H7 (cell line): ENCODE results near the gene SCYGR7. TPM values are rescaled to one million over a fixed set of nuclear protein-coding genes. Genes with fewer than 3 reads are reported as not detected.
"Not testable (repeated sequence)": the region's sequence is repeated elsewhere in the genome, so short reads cannot be mapped to it uniquely, and the experiment has no call there.

Experiments used
- DNase-seq: peaks from one replicate; pipeline ENCODE4 v3.0.0; 2012
- H3K27me3 ChIP-seq: 2 replicates; pipeline ENCODE4 v1.6.0; 2011; ENCODE audit warnings: mild to moderate bottlenecking, low read length; ENCODE audit not compliant: control insufficient read depth, insufficient read depth
- H3K36me3 ChIP-seq: replicated peaks from 2 replicates; pipeline ENCODE4 v1.5.1; 2011; ENCODE audit warnings: low read length; ENCODE audit not compliant: control insufficient read depth, insufficient read depth
- H3K4me3 ChIP-seq: 2 replicates; pipeline ENCODE4 v1.5.1; 2011; ENCODE audit warnings: low read depth, mild to moderate bottlenecking, control low read depth, low read length, moderate library complexity; ENCODE audit not compliant: insufficient read depth
- total RNA-seq: library from RNA; depleted of rRNA; stranded (reverse); fragments of >200 nt; shearing (Covaris generic); gene quantifications from 2 replicates; pipeline ENCODE4 v1.2.3, GENCODE V29; 2014

Gene SCYGR7
- total RNA-seq, 1 experiment from 2014 or later, result not detected

GRCh38 chr2:227720680-227721079, 7.5 kb upstream of the SCYGR7 start:
- Histone ChIP-seq H3K4me3 (no peak overlapping the region), H3K27me3 (peaks cover 4% of the 10 kb centered on the region; the same call in 1 of the 2 replicates), H3K36me3 (no peaks in the 10 kb centered on the region)
- no peak for DNase-seq

DNA sequence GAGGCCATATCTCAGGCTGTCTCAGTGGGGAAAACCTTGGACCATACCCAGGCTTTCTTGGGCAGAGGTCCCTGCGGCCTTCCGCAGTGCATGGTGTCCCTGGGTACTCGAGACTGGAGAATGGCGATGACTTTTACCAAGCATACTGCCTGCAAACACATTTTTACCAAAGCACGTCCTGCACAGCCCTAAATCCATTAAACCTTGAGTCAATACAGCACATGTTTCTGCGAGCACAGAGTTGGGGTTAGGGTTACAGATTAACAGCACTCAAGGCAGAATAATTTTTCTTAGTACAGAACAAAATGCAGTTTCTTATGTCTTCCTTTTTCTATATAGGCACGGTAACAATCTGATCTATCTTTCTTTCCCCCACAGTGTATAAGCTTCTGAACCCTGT, 5.3 kb upstream of the SCYGR7 start:
- not testable (repeated sequence) for DNase-seq, H3K4me3 ChIP-seq, H3K36me3 ChIP-seq, H3K27me3 ChIP-seq

GRCh38 chr2:227724394-227725039, 3.6 kb upstream of the SCYGR7 start, which contains the start of gene SCYGR6:
Gene SCYGR6 (minus strand): TSS chr2:227724757. CDS start chr2:227724757, 0 bp downstream.
- Histone ChIP-seq H3K4me3 (no peak within 1 kb of the TSS), H3K27me3 (no peaks in the 10 kb centered on the region), H3K36me3 (no peaks in the 10 kb centered on the region)
- no peak for DNase-seq

GRCh38 chr2:227739351-227739750, 11.2 kb downstream of the SCYGR7 start:
- Histone ChIP-seq H3K27me3 (no peaks in the 10 kb centered on the region), H3K36me3 (no peaks in the 10 kb centered on the region), H3K4me3 (no peak overlapping the region)
- no peak for DNase-seq

DNA sequence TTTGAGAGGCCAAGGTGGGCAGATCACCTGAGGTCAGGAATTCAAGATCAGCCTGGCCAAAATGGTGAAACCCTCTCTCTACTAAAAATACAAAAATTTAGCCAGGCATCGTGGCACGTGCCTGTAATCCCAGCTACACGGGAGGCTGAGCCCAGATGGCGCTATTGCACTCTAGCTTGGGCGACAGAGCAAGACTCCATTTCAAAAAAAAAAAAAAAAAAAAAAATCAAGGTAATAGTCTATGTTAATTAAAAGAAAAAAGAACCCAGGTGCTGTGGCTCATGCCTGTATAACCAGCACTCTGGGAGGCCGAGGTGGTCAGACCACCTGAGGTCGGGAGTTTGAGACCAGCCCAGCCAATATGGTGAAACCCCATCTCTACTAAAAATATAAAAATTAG, 12.6 kb downstream of the SCYGR7 start:
- not testable (repeated sequence) for DNase-seq, H3K4me3 ChIP-seq, H3K36me3 ChIP-seq, H3K27me3 ChIP-seq

GRCh38 chr2:227745594-227745993, 17.5 kb downstream of the SCYGR7 start, which contains the start of gene SCYGR8:
Gene SCYGR8 (plus strand): TSS chr2:227745894. CDS start chr2:227745894, 0 bp downstream.
- H3K36me3 ChIP-seq, result no peaks in the 10 kb centered on the region
- no peak for DNase-seq
- no peaks in the 10 kb centered on the region for H3K27me3 ChIP-seq
- no peak within 1 kb of the TSS for H3K4me3 ChIP-seq

DNA sequence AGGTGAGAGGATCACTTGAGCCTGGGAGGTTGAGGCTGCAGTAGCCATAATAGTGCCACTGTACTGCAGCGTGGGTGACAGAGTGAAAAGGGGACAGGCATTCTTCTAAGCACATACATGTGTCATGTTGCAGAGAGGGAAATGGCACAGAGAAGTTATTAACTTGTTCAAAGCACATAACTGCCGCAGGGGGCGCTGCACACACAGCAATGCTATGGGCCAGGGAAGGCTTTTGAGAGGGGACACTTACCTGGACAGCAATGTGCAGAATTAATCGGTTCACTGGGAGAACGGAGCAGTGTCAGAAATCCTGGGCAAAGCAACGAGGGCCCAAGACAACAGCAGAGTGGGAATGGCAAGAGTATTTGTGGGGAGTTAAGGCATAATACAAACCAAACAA, 19.9 kb downstream of the SCYGR7 start:
- peak; percentile 76 for DNase-seq
- Histone ChIP-seq H3K27me3 (no peaks in the 10 kb centered on the region), H3K4me3 (no peak overlapping the region), H3K36me3 (no peaks in the 10 kb centered on the region)

DNA sequence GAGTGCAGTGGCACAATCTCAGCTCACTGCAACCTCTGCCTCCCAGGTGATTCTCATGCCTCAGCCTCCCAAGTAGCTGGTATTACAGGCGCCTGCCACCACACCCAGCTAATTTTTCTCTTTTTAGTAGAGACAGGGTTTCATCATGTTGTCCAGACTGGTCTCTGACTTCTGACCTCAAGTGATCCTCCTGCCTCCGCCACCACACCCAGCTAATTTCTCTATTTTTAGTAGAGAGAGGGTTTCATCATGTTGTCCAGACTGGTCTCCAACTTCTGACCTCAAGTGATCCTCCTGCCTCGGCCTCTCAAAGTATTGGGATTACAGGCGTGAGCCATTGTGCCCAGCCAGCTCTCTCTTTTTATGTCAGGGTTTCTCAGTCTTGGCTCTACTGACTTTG, 28.1 kb downstream of the SCYGR7 start:
- not testable (repeated sequence) for H3K27me3 ChIP-seq, H3K36me3 ChIP-seq, DNase-seq, H3K4me3 ChIP-seq

DNA sequence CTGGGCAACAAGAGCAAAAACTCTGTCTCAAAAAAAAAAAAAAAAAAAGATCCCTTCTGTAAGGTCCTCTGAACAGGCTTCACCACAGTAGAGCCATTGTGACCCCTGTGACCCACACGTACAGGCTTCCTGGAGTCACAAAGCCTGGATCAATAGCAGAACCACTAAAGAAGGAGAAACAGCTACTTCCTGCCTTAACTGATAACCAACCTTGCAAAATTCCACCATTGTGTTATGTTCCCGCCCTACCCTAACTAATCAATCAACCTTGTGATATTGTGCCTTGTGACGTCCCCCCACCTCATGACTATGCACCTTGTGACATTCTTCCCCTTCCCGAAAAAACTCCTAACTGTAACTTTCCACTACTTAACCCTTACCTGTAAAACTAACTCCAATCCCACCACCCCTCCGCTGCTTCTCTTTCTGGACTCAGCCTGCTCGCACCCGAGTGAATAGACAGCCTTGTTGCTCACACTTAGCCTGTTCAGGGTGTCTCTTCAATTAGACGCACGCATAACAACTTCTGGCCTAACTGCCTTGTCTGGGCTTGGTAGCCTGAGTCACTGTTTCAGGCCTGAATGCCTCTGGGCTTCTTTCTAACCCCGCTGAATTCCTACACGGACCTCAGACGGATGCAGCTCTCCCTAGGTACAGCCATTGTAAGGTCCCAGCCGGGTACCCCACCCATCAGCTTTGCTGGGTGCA, 31.4 kb downstream of the SCYGR7 start:
- no peaks in the 10 kb centered on the region for H3K36me3 ChIP-seq
- no peak for DNase-seq
- no peaks in the 10 kb centered on the region for H3K27me3 ChIP-seq
- no peak overlapping the region for H3K4me3 ChIP-seq

GRCh38 chr2:227761740-227762476, 33.8 kb downstream of the SCYGR7 start:
- no peaks in the 10 kb centered on the region for H3K36me3 ChIP-seq
- H3K27me3 ChIP-seq, result no peaks in the 10 kb centered on the region
- no peak for DNase-seq
- H3K4me3 ChIP-seq, result no peak overlapping the region

DNA sequence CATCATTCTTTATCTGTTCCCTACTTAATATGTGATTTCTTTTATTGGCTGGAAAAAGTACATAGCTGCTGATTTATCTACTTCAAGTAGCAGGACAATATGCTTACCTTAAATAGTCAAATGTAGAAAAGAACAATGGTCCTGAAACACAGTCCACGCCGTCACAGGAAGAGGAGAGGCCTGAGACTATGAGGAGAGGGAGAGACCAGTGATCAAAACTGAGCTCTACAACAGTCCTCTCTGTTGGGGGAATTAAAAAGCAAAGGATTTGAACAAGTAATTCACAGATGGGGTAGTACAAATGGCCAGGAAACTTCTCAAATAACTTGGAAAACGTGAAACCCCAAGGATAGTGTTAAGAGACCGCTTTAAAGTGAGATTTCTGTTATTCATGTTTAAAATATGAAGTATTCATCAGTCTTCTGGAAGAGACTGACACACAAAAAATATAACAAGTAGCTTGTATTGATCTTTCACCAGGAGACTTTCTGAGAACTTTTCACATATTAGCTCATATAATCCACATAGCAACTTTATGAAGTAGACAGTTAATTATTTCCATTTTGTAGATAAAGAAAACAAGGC, 37.7 kb downstream of the SCYGR7 start:
- Histone ChIP-seq H3K27me3 (no peaks in the 10 kb centered on the region), H3K36me3 (no peaks in the 10 kb centered on the region), H3K4me3 (no peak overlapping the region)
- no peak for DNase-seq

GRCh38 chr2:227766373-227766883, 38.3 kb downstream of the SCYGR7 start:
- H3K27me3 ChIP-seq, result no peaks in the 10 kb centered on the region
- no peaks in the 10 kb centered on the region for H3K36me3 ChIP-seq
- peak; percentile 84 for DNase-seq
- H3K4me3 ChIP-seq, result no peak overlapping the region

DNA sequence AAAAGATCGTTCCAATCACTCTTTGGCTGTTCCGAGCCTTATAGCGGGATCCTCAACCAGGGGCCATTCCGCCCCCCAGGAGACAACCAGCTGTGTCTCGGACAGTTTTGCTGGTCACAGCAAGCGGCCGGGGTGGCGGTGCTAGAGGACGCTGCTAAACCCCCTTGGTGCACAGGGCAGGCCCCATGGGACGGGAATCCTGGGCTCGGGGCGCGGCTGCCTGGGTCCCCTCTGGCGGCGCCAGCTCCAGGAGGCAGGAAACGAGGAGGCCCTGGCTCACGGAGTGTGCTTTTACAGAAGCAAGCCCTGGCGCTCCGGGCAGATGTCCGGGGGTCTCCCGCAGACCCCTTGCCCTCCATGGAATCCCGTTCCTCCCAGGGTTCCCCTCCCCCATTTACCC, 39.7 kb downstream of the SCYGR7 start:
- Histone ChIP-seq H3K27me3 (no peaks in the 10 kb centered on the region), H3K36me3 (no peaks in the 10 kb centered on the region), H3K4me3 (no peak overlapping the region)
- DNase-seq, result no peak

- Histone ChIP-seq H3K27me3 (no peaks in the 10 kb centered on the region), H3K4me3 (no peak overlapping the region), H3K36me3 (no peaks in the 10 kb centered on the region)
- DNase-seq, result no peak
Measured at GRCh38 chr2:227772197-227772661, 44.1 kb downstream of the SCYGR7 start.
